ENCODE measurements around the gene PHETA2.

PHETA2 gene

DNA sequence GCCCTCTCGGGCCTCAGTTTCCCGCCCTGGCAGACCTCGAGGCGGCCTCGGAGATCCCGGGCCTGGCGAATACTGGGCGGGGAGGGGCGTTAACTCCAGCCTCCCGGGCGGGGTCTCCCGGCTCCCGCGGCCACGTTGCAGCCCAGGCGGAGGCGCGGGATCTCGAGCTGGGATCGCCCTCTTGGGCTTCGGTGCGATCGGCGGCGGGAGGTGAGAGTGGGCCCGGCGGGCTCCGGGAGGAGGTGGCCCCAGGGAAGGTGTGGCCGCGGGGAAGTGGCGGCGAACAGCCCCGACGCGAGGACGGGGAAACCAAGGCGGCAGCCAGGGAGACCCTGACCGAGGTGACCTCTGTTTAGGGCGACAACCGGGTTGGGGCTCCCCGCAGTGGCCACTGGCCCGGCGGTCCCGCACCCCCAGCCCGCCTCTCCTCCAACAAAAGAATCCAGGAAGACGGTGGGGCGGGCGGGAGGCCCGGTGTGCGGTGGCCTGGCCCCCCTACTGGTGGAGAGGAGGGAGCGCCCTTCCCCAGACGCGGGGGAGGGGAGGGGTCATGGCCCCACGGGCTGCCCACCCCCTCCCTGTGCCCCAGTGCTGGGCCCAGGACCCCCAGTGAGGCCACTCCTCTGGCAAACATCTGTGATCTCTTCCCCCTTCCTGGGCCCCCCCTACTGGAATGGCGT, at the start of gene PHETA2:
Gene PHETA2 (plus strand): TSS at position 117 of the 680 bp plus-strand sequence. CDS start 3,046 bp downstream, outside the sequence.
- Histone ChIP-seq H3K27me3 (ENCODE audit: insufficient read depth, low read length) (no peaks in the 10 kb centered on the region), H3K27ac (ENCODE audit: low read depth, low read length) (peak within 1 kb of the TSS; percentile 65), H2AFZ (ENCODE audit: low read length, unreplicated experiment) (peak within 1 kb of the TSS; percentile 80), H3K36me3 (ENCODE audit: insufficient read depth, low read length) (peaks cover 4% of the 10 kb centered on the region; the same call in 1 of the 2 replicates), H3K4me1 (ENCODE audit: control insufficient read depth, insufficient read depth, low read length, unreplicated experiment) (peaks cover 33% of the 10 kb centered on the region), H3K4me3 (ENCODE audit: low read depth, low read length) (peak within 1 kb of the TSS; percentile 80), H3K79me2 (ENCODE audit: control insufficient read depth, insufficient read depth, low read length, unreplicated experiment) (peaks cover 24% of the 10 kb centered on the region)

DNA sequence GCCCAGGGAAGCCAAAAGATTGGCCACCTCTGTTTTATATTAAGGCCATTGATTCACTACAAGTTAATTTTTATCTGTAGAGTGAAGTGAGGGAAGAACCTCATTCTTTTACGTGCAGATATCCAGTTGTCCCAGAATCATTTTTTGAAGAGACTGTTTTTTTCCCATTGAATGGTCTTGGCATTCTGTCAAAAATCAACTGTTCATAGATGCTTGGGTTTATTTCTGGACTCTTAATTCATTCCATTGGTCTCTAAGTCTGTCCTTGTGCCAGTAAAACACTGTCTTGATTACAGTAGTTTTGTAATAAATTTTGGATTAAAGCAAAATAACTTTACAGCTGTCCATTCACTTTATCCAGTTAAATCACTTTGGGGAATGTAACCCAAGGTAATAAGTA, 48.6 kb upstream of the PHETA2 start:
- Histone ChIP-seq H3K4me3 (ENCODE audit: low read depth, low read length) (no peak overlapping the region), H3K4me1 (ENCODE audit: control insufficient read depth, insufficient read depth, low read length, unreplicated experiment) (no peaks in the 10 kb centered on the region), H3K27me3 (ENCODE audit: insufficient read depth, low read length) (no peaks in the 10 kb centered on the region), H2AFZ (ENCODE audit: low read length, unreplicated experiment) (no peak overlapping the region), H3K79me2 (ENCODE audit: control insufficient read depth, insufficient read depth, low read length, unreplicated experiment) (no peaks in the 10 kb centered on the region), H3K36me3 (ENCODE audit: insufficient read depth, low read length) (no peaks in the 10 kb centered on the region), H3K27ac (ENCODE audit: low read depth, low read length) (no peak overlapping the region)

- Histone ChIP-seq H3K4me1 (ENCODE audit: control insufficient read depth, insufficient read depth, low read length, unreplicated experiment) (no peaks in the 10 kb centered on the region), H3K27ac (ENCODE audit: low read depth, low read length) (no peak overlapping the region), H3K4me3 (ENCODE audit: low read depth, low read length) (no peak overlapping the region), H2AFZ (ENCODE audit: low read length, unreplicated experiment) (no peak overlapping the region), H3K27me3 (ENCODE audit: insufficient read depth, low read length) (no peaks in the 10 kb centered on the region), H3K36me3 (ENCODE audit: insufficient read depth, low read length) (no peaks in the 10 kb centered on the region), H3K79me2 (ENCODE audit: control insufficient read depth, insufficient read depth, low read length, unreplicated experiment) (no peaks in the 10 kb centered on the region)
Measured at GRCh38 chr22:42026705-42027104, 47.3 kb upstream of the PHETA2 start.

- H3K27ac ChIP-seq (ENCODE audit: low read depth, low read length): no peak overlapping the region
- no peaks in the 10 kb centered on the region for H3K36me3 ChIP-seq (ENCODE audit: insufficient read depth, low read length)
- H2AFZ ChIP-seq (ENCODE audit: low read length, unreplicated experiment): no peak overlapping the region
- H3K79me2 ChIP-seq (ENCODE audit: control insufficient read depth, insufficient read depth, low read length, unreplicated experiment): no peaks in the 10 kb centered on the region
- H3K27me3 ChIP-seq (ENCODE audit: insufficient read depth, low read length): no peaks in the 10 kb centered on the region
- H3K4me3 ChIP-seq (ENCODE audit: low read depth, low read length): no peak overlapping the region
- H3K4me1 ChIP-seq (ENCODE audit: control insufficient read depth, insufficient read depth, low read length, unreplicated experiment): no peaks in the 10 kb centered on the region
Measured at GRCh38 chr22:42033263-42034181, 40.5 kb upstream of the PHETA2 start.

DNA sequence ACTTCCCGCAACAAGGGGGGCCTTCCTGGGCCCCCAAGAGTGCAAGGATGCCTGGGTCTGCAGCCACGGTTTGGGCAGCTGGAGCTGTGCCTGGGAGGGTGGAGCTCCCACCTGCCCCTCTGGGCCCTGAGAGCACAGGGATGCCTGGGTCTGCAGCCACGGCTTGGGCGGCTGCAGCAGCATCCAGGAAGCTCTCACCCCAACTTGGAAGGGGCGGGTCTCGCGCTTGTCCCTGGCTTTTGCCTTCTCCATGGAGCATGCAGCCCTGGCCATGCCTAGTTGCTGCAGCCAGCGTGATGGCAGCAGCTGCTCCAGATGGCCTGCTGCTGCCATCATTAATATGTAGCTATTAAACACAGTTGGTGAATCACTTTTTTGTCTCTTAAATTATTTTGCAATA, 38.8 kb upstream of the PHETA2 start:
- H2AFZ ChIP-seq (ENCODE audit: low read length, unreplicated experiment): no peak overlapping the region
- no peak overlapping the region for H3K4me3 ChIP-seq (ENCODE audit: low read depth, low read length)
- H3K4me1 ChIP-seq (ENCODE audit: control insufficient read depth, insufficient read depth, low read length, unreplicated experiment): no peaks in the 10 kb centered on the region
- no peaks in the 10 kb centered on the region for H3K79me2 ChIP-seq (ENCODE audit: control insufficient read depth, insufficient read depth, low read length, unreplicated experiment)
- no peak overlapping the region for H3K27ac ChIP-seq (ENCODE audit: low read depth, low read length)
- H3K27me3 ChIP-seq (ENCODE audit: insufficient read depth, low read length): no peaks in the 10 kb centered on the region
- H3K36me3 ChIP-seq (ENCODE audit: insufficient read depth, low read length): no peaks in the 10 kb centered on the region

- no peak overlapping the region for H2AFZ ChIP-seq (ENCODE audit: low read length, unreplicated experiment)
- no peak overlapping the region for H3K4me3 ChIP-seq (ENCODE audit: low read depth, low read length)
- no peaks in the 10 kb centered on the region for H3K79me2 ChIP-seq (ENCODE audit: control insufficient read depth, insufficient read depth, low read length, unreplicated experiment)
- no peaks in the 10 kb centered on the region for H3K27me3 ChIP-seq (ENCODE audit: insufficient read depth, low read length)
- no peaks in the 10 kb centered on the region for H3K4me1 ChIP-seq (ENCODE audit: control insufficient read depth, insufficient read depth, low read length, unreplicated experiment)
- no peak overlapping the region for H3K27ac ChIP-seq (ENCODE audit: low read depth, low read length)
- no peaks in the 10 kb centered on the region for H3K36me3 ChIP-seq (ENCODE audit: insufficient read depth, low read length)
Measured at GRCh38 chr22:42039271-42039670, 34.8 kb upstream of the PHETA2 start.

- Histone ChIP-seq H3K79me2 (ENCODE audit: control insufficient read depth, insufficient read depth, low read length, unreplicated experiment) (no peaks in the 10 kb centered on the region), H2AFZ (ENCODE audit: low read length, unreplicated experiment) (no peak overlapping the region), H3K4me1 (ENCODE audit: control insufficient read depth, insufficient read depth, low read length, unreplicated experiment) (no peaks in the 10 kb centered on the region), H3K27ac (ENCODE audit: low read depth, low read length) (no peak overlapping the region), H3K36me3 (ENCODE audit: insufficient read depth, low read length) (no peaks in the 10 kb centered on the region), H3K4me3 (ENCODE audit: low read depth, low read length) (no peak overlapping the region), H3K27me3 (ENCODE audit: insufficient read depth, low read length) (no peaks in the 10 kb centered on the region)
Measured at GRCh38 chr22:42041784-42042183, 32.3 kb upstream of the PHETA2 start.

DNA sequence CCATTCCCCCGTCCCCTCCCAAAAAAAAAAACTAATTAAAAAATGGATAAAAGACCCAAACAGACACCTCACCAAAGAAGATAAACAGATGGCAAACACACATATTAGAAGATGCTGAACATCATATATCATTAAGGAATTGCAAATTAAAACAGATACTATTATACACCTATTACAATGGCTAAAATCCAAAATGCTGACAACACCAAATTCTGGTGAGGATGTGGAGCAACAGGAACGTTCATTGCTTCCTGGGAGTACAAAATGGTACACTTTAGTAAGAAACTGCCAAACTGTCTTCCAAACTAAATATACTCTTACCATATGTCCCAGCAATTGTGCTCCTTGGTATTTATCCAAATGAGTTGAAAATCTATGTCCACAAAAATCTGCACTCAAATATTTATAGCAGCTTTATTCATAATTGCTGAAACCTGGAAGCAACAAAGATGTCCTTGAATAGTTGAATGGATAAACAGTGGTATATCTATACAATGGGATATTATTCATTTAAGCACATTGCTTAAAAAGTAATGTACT, 23.3 kb upstream of the PHETA2 start:
- no peak overlapping the region for H2AFZ ChIP-seq (ENCODE audit: low read length, unreplicated experiment)
- H3K4me1 ChIP-seq (ENCODE audit: control insufficient read depth, insufficient read depth, low read length, unreplicated experiment): no peaks in the 10 kb centered on the region
- no peak overlapping the region for H3K27ac ChIP-seq (ENCODE audit: low read depth, low read length)

DNA sequence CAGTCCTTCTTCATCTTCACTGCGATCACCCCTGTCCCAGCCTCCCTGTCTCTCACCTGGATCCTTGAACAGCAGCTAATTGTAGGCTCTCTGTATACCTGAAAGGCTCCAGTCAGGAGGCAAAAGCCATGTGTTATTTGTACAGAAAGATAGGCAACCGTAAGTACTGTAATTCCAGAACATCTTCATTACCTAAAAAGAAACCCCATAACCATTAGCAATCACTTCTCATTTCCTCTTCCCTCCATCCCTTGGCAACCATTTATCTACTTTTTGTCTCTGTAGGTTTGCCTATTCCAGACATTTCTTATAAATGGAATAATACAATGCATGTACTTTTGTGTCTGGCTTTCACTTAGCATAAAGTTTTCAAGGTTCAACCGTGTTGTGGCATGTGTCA, 21.3 kb upstream of the PHETA2 start:
- Histone ChIP-seq H3K79me2 (ENCODE audit: control insufficient read depth, insufficient read depth, low read length, unreplicated experiment) (no peaks in the 10 kb centered on the region), H3K27ac (ENCODE audit: low read depth, low read length) (no peak overlapping the region), H3K27me3 (ENCODE audit: insufficient read depth, low read length) (no peaks in the 10 kb centered on the region), H3K36me3 (ENCODE audit: insufficient read depth, low read length) (no peaks in the 10 kb centered on the region), H2AFZ (ENCODE audit: low read length, unreplicated experiment) (no peak overlapping the region), H3K4me3 (ENCODE audit: low read depth, low read length) (no peak overlapping the region), H3K4me1 (ENCODE audit: control insufficient read depth, insufficient read depth, low read length, unreplicated experiment) (no peaks in the 10 kb centered on the region)

More for the DNA sequence above, 23.3 kb upstream of the PHETA2 start:
- H3K27me3 ChIP-seq (ENCODE audit: insufficient read depth, low read length): no peaks in the 10 kb centered on the region
- H3K36me3 ChIP-seq (ENCODE audit: insufficient read depth, low read length): no peaks in the 10 kb centered on the region
- H3K79me2 ChIP-seq (ENCODE audit: control insufficient read depth, insufficient read depth, low read length, unreplicated experiment): no peaks in the 10 kb centered on the region
- no peak overlapping the region for H3K4me3 ChIP-seq (ENCODE audit: low read depth, low read length)

DNA sequence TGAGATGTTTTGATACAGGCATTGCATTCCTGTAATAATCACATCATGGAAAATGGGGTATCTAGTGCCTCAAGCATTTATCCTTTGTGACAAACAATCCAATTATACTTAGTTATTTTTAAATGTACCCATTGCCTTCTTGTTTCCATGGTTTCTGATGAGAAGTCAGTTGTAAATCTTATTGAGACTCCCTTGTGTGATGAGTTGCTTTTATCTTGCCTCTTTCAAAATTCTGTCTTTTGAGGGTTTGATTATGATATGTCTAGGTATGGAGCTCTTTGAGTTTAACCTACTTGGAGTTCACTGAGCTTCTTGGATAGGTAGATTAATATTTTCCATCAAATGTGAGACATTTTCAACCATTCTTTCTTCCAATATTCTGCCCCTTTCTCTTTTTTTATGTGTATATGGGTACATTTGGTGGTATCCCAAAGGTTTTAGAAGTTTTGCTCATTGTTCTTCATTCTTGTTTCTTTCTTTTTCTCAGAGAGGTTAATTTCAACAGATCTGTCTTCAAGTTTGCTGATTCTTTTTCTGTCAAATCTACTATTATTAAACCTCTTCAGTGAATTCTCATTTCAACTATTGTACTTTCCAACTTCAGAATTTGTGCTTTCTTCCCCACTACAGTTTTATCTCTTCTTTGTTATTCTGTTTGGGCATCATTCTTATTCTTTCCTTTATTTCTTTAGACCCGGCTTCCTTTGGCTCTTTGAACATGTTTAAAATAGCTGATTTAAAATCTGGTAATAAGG, 17.1 kb upstream of the PHETA2 start:
- Histone ChIP-seq H2AFZ (ENCODE audit: low read length, unreplicated experiment) (no peak overlapping the region), H3K27ac (ENCODE audit: low read depth, low read length) (no peak overlapping the region), H3K4me3 (ENCODE audit: low read depth, low read length) (no peak overlapping the region), H3K27me3 (ENCODE audit: insufficient read depth, low read length) (no peaks in the 10 kb centered on the region), H3K4me1 (ENCODE audit: control insufficient read depth, insufficient read depth, low read length, unreplicated experiment) (no peaks in the 10 kb centered on the region), H3K36me3 (ENCODE audit: insufficient read depth, low read length) (peaks cover 6% of the 10 kb centered on the region; the same call in 1 of the 2 replicates), H3K79me2 (ENCODE audit: control insufficient read depth, insufficient read depth, low read length, unreplicated experiment) (no peaks in the 10 kb centered on the region)
